GM19397 (cell line): Measurements from ENCODE around the gene ZNF383.
"Not testable (repeated sequence)": the region's sequence is repeated elsewhere in the genome, so short reads cannot be mapped to it uniquely, and the experiment has no call there.

ENCODE experiments used
- ATAC-seq: cut with Tn5 transposase; IDR thresholded peaks from one replicate; pipeline ENCODE4 v1.9.1; 2021; ENCODE audit warnings: mild to moderate bottlenecking, moderate library complexity; ENCODE audit not compliant: unreplicated experiment

The ZNF383 gene

GRCh38 chr19:37217775-37218591, at the start of gene ZNF383:
TSS of gene ZNF383 (plus strand) at chr19:37218214. CDS start at chr19:37230454, 12,240 bp downstream.
- ATAC-seq = peak; percentile 96

GRCh38 chr19:37172368-37173366, 45.3 kb upstream of the ZNF383 start, which contains the start of gene ZNF585A:
TSS of gene ZNF585A (minus strand) at chr19:37172695. CDS start at chr19:37169910, 2,785 bp downstream.
- ATAC-seq = peak; percentile 98

DNA sequence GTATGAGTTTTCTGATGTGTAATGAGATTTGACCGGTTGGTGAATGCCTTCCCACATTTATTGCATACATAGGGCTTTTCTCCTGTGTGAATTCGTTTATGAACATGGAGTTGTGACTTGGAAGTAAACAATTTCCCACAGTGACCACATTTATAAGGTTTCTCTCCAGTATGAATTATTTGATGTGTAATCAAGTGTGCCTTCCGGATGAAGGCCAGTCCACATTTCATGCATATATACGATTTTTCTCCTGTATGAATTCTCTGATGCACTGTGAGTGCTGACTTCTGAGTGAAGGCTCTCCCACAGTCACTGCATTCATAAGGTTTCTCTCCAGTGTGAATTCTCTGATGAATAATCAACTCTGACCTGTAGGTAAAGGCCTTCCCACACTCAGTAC, 31.9 kb upstream of the ZNF383 start:
- ATAC-seq = not testable (repeated sequence)

DNA sequence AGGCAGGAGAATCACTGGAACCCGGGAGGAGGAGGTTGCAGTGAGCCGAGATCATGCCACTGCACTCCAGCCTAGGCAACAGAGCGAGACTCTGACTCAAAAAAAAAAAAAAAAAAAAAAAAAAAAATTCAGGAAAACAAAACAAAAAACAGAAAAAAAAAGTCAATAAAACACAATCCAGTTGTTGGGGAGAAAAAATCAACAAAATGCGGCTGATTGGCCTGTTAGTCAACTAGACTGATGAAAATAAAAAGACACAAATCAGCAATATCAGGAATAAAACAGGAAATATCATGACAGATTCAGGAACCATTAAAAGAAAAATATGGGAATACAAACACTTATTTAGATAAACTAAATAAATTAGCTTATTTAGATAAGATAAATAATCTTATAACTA, 22.8 kb upstream of the ZNF383 start:
- ATAC-seq = not testable (repeated sequence)

DNA sequence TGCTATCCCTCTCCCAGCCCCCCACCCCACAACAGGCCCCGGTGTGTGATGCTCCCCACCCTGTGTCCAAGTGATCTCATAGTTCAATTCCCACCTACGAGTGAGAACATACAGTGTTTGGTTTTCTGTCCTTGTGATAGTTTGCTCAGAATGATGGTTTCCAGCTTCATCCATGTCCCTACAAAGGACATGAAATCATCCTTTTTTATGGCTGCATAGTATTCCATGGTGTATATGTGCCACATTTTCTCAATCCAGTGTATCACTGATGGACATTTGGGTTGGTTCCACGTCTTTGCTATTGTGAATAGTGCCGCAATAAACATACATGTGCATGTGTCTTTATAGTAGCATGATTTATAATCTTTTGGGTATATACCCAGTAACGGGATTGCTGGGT, 20.9 kb upstream of the ZNF383 start:
- not testable (repeated sequence) for ATAC-seq

DNA sequence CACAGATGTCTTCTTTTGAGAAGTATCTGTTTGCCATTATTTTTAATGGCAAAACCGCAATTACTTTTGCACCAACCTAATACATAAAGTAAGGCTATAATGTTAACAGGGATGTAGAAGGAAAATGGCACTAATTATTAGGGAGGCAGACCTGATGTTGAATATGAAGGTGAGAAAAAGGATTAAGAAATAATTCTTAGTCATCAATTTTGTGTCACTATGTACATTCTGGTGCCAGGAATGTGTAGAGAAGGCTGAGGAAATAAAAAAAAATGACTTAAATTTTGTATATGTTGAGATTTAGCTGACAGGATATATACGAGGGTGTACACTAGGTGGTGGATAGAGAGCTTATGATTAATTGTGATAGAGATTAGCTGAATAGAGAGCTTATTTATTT, 20.2 kb upstream of the ZNF383 start:
- ATAC-seq = no peak

DNA sequence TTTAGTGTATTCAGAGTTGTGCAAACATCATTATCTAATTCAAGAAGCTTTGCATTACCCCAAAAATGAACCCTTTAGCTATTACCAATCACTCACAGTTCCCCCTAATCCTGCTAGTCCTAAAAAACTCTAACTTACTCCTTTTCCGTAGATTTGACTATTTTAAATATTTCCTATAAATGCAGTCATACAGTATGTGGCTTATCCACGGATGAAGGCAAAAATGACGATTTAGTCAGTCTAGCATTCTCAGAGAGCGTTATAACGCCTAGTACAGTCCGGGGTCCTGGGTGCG, 587 bp upstream of the ZNF383 start:
- ATAC-seq = no peak

DNA sequence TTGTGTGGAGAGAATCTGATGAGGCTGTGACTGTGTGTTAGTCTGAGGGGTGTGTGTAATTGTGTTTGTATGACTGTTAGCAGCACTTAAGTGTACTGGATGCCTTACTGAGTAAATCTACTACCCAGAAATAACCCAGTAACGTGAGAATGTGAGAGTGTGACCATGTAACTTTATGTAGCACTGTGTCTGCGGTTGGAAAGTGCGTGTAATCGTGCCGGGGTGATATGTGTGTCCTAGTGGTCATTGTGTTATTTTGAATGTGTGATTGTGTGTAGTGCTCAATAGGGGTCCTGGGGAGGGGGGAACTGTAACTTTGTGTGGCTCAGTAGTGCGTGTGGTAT, 550 bp downstream of the ZNF383 start:
- ATAC-seq = no peak

- ATAC-seq = no peak
Observed at GRCh38 chr19:37220383-37220782, 2.4 kb downstream of the ZNF383 start.

DNA sequence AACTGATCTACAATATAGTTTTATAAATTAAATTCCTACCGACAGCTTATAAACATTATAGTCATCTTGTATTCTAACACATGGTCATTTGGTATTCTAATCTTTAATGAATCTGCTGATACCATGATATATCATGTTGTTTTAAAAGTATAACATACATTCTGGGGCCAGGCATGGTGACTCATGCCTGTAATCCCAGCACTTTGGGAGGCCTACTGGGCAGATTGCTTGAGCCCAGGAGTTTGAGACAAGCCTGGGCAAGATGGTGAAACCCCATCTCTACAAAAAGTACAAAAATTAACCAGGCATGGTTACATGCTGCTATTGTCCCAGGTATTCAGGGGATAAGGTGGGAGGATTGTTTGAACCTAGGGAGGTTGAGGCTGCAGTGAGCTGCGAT, 3.1 kb downstream of the ZNF383 start:
- ATAC-seq = no peak

DNA sequence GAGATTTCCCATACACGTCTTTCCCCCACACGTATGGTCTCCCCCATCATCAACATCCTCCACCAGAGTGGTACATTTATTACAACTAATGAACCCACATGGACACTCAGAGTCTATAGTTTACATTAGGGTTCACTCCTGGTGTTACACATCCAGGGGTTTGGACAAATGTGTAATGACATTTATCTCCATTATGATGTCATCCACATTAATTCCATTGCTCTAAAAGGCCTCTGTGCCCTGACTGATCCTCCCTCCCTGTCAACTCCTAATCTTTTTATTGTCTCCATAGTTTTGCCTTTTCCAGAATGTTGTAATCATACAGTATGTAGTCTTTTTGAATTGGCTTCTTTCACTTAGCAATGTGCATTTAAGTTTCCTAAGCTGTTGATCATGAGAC, 8.2 kb downstream of the ZNF383 start:
- ATAC-seq = no peak

DNA sequence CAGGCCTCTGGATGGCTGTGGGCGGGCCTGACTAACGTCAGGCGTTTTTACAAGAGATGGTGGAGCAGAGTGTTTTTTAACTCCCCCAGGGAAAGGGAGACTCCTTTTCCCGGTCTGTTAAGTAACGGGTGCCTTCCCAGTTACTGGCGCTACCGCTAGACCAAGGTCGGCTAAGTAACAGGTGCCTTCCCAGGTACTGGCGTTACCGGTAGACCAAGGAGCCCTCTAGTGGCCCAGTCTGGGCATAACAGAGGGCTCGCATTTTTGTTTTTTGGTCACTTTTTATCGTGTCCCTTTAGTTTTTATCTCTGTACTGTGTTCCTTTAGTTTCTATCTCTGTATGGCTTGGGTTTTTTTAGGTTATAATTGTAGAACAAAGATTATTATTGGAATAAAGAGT, 10.0 kb downstream of the ZNF383 start:
- no peak for ATAC-seq

GRCh38 chr19:37243206-37243632, 25.2 kb downstream of the ZNF383 start:
- ATAC-seq = no peak

DNA sequence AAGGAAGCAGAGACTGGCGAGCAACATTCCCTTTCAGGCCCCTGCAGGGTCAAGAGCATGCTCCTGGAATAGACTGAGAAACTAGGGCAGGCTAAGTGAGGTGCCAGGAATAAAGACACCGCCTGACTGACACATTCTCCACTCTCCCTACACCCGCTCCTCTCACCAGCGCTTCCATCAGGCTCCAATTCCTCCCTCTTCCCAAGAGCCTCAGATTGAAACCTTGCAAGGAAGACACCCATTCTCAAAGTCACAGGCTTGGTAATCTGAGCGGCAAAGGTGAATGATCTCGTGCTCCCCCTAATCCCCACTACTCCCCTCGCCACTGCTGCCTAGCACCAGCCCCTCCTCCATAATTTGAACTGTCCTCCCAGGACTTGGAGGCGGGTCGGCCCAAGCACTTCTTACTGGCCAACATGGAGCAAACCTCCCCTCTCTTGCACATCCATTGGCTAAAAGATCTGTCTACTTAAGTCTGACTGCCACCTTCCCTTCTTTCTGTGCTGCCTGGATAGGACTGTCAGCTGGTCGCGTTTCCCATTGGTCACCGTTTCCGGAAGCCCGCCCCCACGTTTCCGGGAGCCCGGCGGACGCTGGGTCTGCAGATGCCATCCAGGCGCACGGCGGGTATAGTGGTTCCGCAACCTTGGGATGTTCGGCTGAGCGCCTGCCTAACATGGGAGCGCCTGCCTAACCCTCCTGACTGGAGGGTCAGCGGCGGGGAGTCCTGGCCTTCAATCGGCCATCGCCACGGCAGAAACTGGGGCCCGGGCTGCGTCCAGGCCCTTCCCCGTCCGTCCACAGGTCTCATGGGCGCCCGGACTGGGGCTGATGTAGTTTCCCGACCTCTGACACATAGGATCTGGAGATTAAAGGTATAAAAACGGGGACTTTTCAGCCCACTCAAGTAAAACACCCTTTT, 33.6 kb downstream of the ZNF383 start:
- ATAC-seq = peak; percentile 63

DNA sequence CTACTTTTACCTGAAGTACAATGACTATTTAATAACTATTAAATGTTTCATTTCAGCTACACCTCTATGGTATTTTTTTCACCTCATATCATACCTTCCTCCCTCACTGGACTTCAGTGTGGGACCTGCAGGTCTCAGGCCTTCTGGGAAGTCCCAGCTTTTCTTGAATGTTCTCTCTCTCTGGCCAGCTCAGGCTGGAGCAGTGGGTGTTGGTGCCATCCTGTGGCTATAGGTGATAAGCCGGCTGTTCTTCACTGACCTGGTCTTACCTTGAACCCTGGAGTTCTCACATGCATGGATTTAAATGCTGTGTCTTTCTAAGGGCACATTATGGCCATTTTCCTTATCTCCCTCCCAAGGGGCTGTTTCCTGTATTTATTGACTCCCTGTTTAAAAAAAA, 45.0 kb downstream of the ZNF383 start:
- ATAC-seq = not testable (repeated sequence)

DNA sequence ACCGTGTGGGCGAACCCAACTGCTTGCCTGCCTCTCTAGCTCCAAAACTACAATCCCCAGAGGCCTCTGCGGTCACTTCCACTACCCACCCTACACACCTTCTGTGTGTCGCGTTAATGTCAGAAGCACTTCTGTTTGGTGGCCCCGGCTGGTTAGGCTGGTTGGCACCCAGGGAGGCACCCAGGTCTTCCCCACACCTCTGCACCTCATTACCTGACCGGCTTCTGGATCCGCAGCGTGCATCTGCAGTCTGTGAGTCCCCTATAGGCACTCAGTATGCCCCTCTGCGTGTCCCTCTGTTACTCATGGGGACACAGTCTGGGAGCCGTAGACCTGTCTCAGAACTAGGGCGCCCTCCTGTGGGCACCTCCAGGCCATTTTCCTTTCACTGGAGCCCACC, 49.0 kb downstream of the ZNF383 start:
- ATAC-seq = not testable (repeated sequence)

DNA sequence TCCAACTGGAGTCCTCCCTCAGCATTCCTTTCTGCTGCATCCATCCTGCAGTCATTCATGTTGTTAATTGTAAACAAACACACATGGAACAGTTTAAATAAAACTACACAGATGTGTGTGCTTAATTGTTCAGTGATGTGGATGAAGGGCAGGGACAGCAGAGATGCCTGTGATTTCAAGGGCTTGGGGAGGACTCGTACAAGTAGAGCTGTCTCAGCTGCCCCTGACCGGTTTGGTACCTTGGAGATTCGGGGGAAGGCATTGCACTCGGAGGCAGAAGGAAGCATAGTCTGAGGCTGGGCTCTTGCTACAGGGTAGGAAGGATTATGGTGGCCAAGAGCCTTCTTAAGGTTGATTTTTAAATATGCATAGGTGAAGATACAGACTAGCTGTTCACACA, 49.7 kb downstream of the ZNF383 start:
- not testable (repeated sequence) for ATAC-seq

DNA sequence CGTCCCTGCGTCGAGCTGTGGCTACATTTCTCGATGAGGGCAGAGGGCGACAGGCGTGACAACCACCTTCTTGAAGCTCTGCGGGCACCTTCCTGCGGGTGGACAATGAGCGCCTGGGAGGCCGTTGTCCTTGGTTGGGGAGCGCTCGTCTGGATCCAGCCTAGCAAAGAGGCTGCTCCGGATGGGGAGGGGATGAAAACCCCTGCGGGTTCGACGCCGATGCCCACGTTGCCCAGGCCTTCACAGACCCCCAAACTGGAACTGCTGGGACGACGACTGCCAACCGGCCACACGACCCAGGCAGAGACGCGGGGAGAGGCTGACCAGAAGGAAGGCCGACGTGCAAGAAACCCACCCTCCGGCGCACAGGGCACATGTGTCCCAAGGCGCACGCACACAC, 62.6 kb downstream of the ZNF383 start:
- not testable (repeated sequence) for ATAC-seq

- ATAC-seq = not testable (repeated sequence)
Observed at GRCh38 chr19:37284020-37284419, 66.0 kb downstream of the ZNF383 start.

DNA sequence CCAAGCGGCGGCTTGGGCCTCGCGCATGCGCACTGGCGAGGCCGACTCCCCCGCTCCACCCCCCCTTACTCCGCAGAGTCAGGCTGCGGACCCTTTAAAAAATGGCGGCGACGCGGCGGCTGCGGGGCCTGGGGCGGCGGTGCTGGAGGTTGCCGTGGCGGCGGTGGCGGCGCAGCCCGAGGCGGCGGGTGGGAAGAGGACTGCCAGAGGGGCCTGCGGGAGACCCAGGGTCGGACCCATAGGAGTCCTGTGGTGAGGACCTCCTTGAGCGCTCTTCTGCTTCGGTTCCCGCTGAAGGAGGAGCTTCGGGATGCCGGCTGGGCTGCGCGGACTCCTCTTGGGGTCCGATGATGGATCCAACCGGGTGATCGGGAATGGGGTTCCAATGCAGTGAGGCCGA, 71.2 kb downstream of the ZNF383 start:
- ATAC-seq = not testable (repeated sequence)
